ENCODE results near the gene MIB2.
"Not testable (repeated sequence)": the region's sequence is repeated elsewhere in the genome, so short reads cannot be mapped to it uniquely, and the experiment has no call there.

The MIB2 gene

GRCh38 chr1:1631782-1632420 is 16.6 kb downstream of the MIB2 start, which contains the start of gene MMP23B:
MMP23B (plus strand) TSS chr1:1632173; CDS start chr1:1632219, 46 bp downstream.
- H3K27me3 ChIP-seq (replicated peaks in 2 of 5; ENCODE audit: control insufficient read depth in 4 of 5, insufficient read depth in 5 of 5, low read length in 4 of 5) = peaks cover 0 to 18% (median 0%) of the 10 kb centered on the region in 5 experiments
- 2% methylated on average over 30 of the region's 48 CpGs for WGBS (ENCODE audit: insufficient coverage)
- ChIA-PET CTCF (no interaction called here), POLR2A (no interaction called here)
- H3K4me3 ChIP-seq (ENCODE audit: control insufficient read depth in 1 of 7, extremely low read depth in 1 of 7, insufficient read depth in 4 of 7, low read depth in 2 of 7, low read length in 6 of 7) = no peak within 1 kb of the TSS
- no peaks in the 10 kb centered on the region for H3K9me3 ChIP-seq (ENCODE audit: control extremely low read depth in 1 of 5, control insufficient read depth in 4 of 5, insufficient read depth in 2 of 5, low read depth in 1 of 5, low read length in 4 of 5)
- DNase-seq = no peak
- H3K27ac ChIP-seq (ENCODE audit: insufficient read depth in 1 of 2, low read depth in 1 of 2, low read length in 2 of 2, poor library complexity in 1 of 2, severe bottlenecking in 2 of 2) = no peak within 1 kb of the TSS
- peaks cover 0 to 9% (median 3%) of the 10 kb centered on the region in 4 experiments for H3K36me3 ChIP-seq (ENCODE audit: control insufficient read depth in 4 of 4, insufficient read depth in 4 of 4, low read length in 3 of 4)
- peaks cover 0 to 31% (median 13%) of the 10 kb centered on the region in 4 experiments for H3K4me1 ChIP-seq (ENCODE audit: control extremely low read depth in 1 of 4, control insufficient read depth in 4 of 4, insufficient read depth in 4 of 4, low read length in 3 of 4)

GRCh38 chr1:1633409-1633808 is 18.1 kb downstream of the MIB2 start:
- Histone ChIP-seq H3K36me3 (ENCODE audit: control insufficient read depth in 4 of 4, insufficient read depth in 4 of 4, low read length in 3 of 4) (peaks cover 0 to 12% (median 7%) of the 10 kb centered on the region in 4 experiments), H3K4me1 (ENCODE audit: control extremely low read depth in 1 of 4, control insufficient read depth in 4 of 4, insufficient read depth in 4 of 4, low read length in 3 of 4) (peaks cover 0 to 31% (median 13%) of the 10 kb centered on the region in 4 experiments), H3K27me3 (replicated peaks in 2 of 5; ENCODE audit: control insufficient read depth in 4 of 5, insufficient read depth in 5 of 5, low read length in 4 of 5) (peaks cover 0 to 18% (median 0%) of the 10 kb centered on the region in 5 experiments)
- POLR2A ChIA-PET; DNase-seq; H3K9me3 ChIP-seq (ENCODE audit: control extremely low read depth in 1 of 5, control insufficient read depth in 4 of 5, insufficient read depth in 2 of 5, low read depth in 1 of 5, low read length in 4 of 5); CTCF ChIA-PET; H3K4me3 ChIP-seq (ENCODE audit: control insufficient read depth in 1 of 7, extremely low read depth in 1 of 7, insufficient read depth in 4 of 7, low read depth in 2 of 7, low read length in 6 of 7); H3K27ac ChIP-seq (ENCODE audit: insufficient read depth in 1 of 2, low read depth in 1 of 2, low read length in 2 of 2, poor library complexity in 1 of 2, severe bottlenecking in 2 of 2): not testable (repeated sequence)
- no CpG with 5 or more reads among the region's 35 CpGs for WGBS (ENCODE audit: insufficient coverage)

GRCh38 chr1:1634613-1635012 is 19.3 kb downstream of the MIB2 start:
- Histone ChIP-seq H3K36me3 (ENCODE audit: control insufficient read depth in 4 of 4, insufficient read depth in 4 of 4, low read length in 3 of 4) (peaks cover 0 to 17% (median 9%) of the 10 kb centered on the region in 4 experiments), H3K27me3 (replicated peaks in 2 of 5; ENCODE audit: control insufficient read depth in 4 of 5, insufficient read depth in 5 of 5, low read length in 4 of 5) (peaks cover 0 to 18% (median 0%) of the 10 kb centered on the region in 5 experiments), H3K4me1 (ENCODE audit: control extremely low read depth in 1 of 4, control insufficient read depth in 4 of 4, insufficient read depth in 4 of 4, low read length in 3 of 4) (peaks cover 0 to 20% (median 8%) of the 10 kb centered on the region in 4 experiments)
- POLR2A ChIA-PET; H3K9me3 ChIP-seq (ENCODE audit: control extremely low read depth in 1 of 5, control insufficient read depth in 4 of 5, insufficient read depth in 2 of 5, low read depth in 1 of 5, low read length in 4 of 5); DNase-seq; H3K4me3 ChIP-seq (ENCODE audit: control insufficient read depth in 1 of 7, extremely low read depth in 1 of 7, insufficient read depth in 4 of 7, low read depth in 2 of 7, low read length in 6 of 7); CTCF ChIA-PET; H3K27ac ChIP-seq (ENCODE audit: insufficient read depth in 1 of 2, low read depth in 1 of 2, low read length in 2 of 2, poor library complexity in 1 of 2, severe bottlenecking in 2 of 2): not testable (repeated sequence)
- 93% methylated on average over 3 of the region's 13 CpGs for WGBS (ENCODE audit: insufficient coverage)

GRCh38 chr1:1636621-1637478 is 21.6 kb downstream of the MIB2 start:
- H3K27ac ChIP-seq (ENCODE audit: insufficient read depth in 1 of 2, low read depth in 1 of 2, low read length in 2 of 2, poor library complexity in 1 of 2, severe bottlenecking in 2 of 2); H3K4me3 ChIP-seq (ENCODE audit: control insufficient read depth in 1 of 7, extremely low read depth in 1 of 7, insufficient read depth in 4 of 7, low read depth in 2 of 7, low read length in 6 of 7); CTCF ChIA-PET; POLR2A ChIA-PET; H3K9me3 ChIP-seq (ENCODE audit: control extremely low read depth in 1 of 5, control insufficient read depth in 4 of 5, insufficient read depth in 2 of 5, low read depth in 1 of 5, low read length in 4 of 5); DNase-seq; H3K27me3 ChIP-seq (replicated peaks in 2 of 5; ENCODE audit: control insufficient read depth in 4 of 5, insufficient read depth in 5 of 5, low read length in 4 of 5); H3K4me1 ChIP-seq (ENCODE audit: control extremely low read depth in 1 of 4, control insufficient read depth in 4 of 4, insufficient read depth in 4 of 4, low read length in 3 of 4): not testable (repeated sequence)
- WGBS (ENCODE audit: insufficient coverage) = 96% methylated on average over 28 of the region's 37 CpGs
- H3K36me3 ChIP-seq (ENCODE audit: control insufficient read depth in 4 of 4, insufficient read depth in 4 of 4, low read length in 3 of 4) = peaks cover 0 to 19% (median 10%) of the 10 kb centered on the region in 4 experiments

GRCh38 chr1:1637479-1637875 is 22.2 kb downstream of the MIB2 start:
- H3K27me3 ChIP-seq (replicated peaks in 2 of 5; ENCODE audit: control insufficient read depth in 4 of 5, insufficient read depth in 5 of 5, low read length in 4 of 5); H3K4me3 ChIP-seq (ENCODE audit: control insufficient read depth in 1 of 7, extremely low read depth in 1 of 7, insufficient read depth in 4 of 7, low read depth in 2 of 7, low read length in 6 of 7); DNase-seq; H3K4me1 ChIP-seq (ENCODE audit: control extremely low read depth in 1 of 4, control insufficient read depth in 4 of 4, insufficient read depth in 4 of 4, low read length in 3 of 4); H3K9me3 ChIP-seq (ENCODE audit: control extremely low read depth in 1 of 5, control insufficient read depth in 4 of 5, insufficient read depth in 2 of 5, low read depth in 1 of 5, low read length in 4 of 5); POLR2A ChIA-PET; CTCF ChIA-PET; H3K27ac ChIP-seq (ENCODE audit: insufficient read depth in 1 of 2, low read depth in 1 of 2, low read length in 2 of 2, poor library complexity in 1 of 2, severe bottlenecking in 2 of 2): not testable (repeated sequence)
- WGBS (ENCODE audit: insufficient coverage) = 94% methylated on average over 7 of the region's 14 CpGs
- H3K36me3 ChIP-seq (ENCODE audit: control insufficient read depth in 4 of 4, insufficient read depth in 4 of 4, low read length in 3 of 4) = peaks cover 0 to 19% (median 10%) of the 10 kb centered on the region in 4 experiments

- WGBS (ENCODE audit: insufficient coverage) = 100% methylated on average over 5 of the region's 13 CpGs
- CTCF ChIA-PET; H3K27me3 ChIP-seq (replicated peaks in 2 of 5; ENCODE audit: control insufficient read depth in 4 of 5, insufficient read depth in 5 of 5, low read length in 4 of 5): not testable (repeated sequence)
These were observed 23.2 kb downstream of the MIB2 start for GRCh38 chr1:1638528-1638927.

GRCh38 chr1:1639368-1639767 is 24.1 kb downstream of the MIB2 start:
- H3K27ac ChIP-seq (ENCODE audit: insufficient read depth in 1 of 2, low read depth in 1 of 2, low read length in 2 of 2, poor library complexity in 1 of 2, severe bottlenecking in 2 of 2); H3K4me3 ChIP-seq (ENCODE audit: control insufficient read depth in 1 of 7, extremely low read depth in 1 of 7, insufficient read depth in 4 of 7, low read depth in 2 of 7, low read length in 6 of 7); POLR2A ChIA-PET; H3K4me1 ChIP-seq (ENCODE audit: control extremely low read depth in 1 of 4, control insufficient read depth in 4 of 4, insufficient read depth in 4 of 4, low read length in 3 of 4); H3K9me3 ChIP-seq (ENCODE audit: control extremely low read depth in 1 of 5, control insufficient read depth in 4 of 5, insufficient read depth in 2 of 5, low read depth in 1 of 5, low read length in 4 of 5); CTCF ChIA-PET; DNase-seq; H3K27me3 ChIP-seq (replicated peaks in 2 of 5; ENCODE audit: control insufficient read depth in 4 of 5, insufficient read depth in 5 of 5, low read length in 4 of 5): not testable (repeated sequence)
- WGBS (ENCODE audit: insufficient coverage) = 97% methylated on average over 6 of the region's 16 CpGs
- peaks cover 0 to 19% (median 10%) of the 10 kb centered on the region in 4 experiments for H3K36me3 ChIP-seq (ENCODE audit: control insufficient read depth in 4 of 4, insufficient read depth in 4 of 4, low read length in 3 of 4)

More at GRCh38 chr1:1638528-1638927, 23.2 kb downstream of the MIB2 start:
- POLR2A ChIA-PET; H3K4me3 ChIP-seq (ENCODE audit: control insufficient read depth in 1 of 7, extremely low read depth in 1 of 7, insufficient read depth in 4 of 7, low read depth in 2 of 7, low read length in 6 of 7); DNase-seq; H3K27ac ChIP-seq (ENCODE audit: insufficient read depth in 1 of 2, low read depth in 1 of 2, low read length in 2 of 2, poor library complexity in 1 of 2, severe bottlenecking in 2 of 2); H3K9me3 ChIP-seq (ENCODE audit: control extremely low read depth in 1 of 5, control insufficient read depth in 4 of 5, insufficient read depth in 2 of 5, low read depth in 1 of 5, low read length in 4 of 5); H3K4me1 ChIP-seq (ENCODE audit: control extremely low read depth in 1 of 4, control insufficient read depth in 4 of 4, insufficient read depth in 4 of 4, low read length in 3 of 4): not testable (repeated sequence)
- H3K36me3 ChIP-seq (ENCODE audit: control insufficient read depth in 4 of 4, insufficient read depth in 4 of 4, low read length in 3 of 4) = peaks cover 0 to 19% (median 10%) of the 10 kb centered on the region in 4 experiments
